Muscle of arm (tissue), 12 donors: ENCODE measurements around the gene TBX10. TPM values are rescaled to one million over a fixed set of nuclear protein-coding genes. Genes with fewer than 3 reads are reported as not detected.

Source experiments
- polyA plus RNA-seq, 12 donors: library from polyadenylated mRNA; unstranded; fragments of 120-200 nt; gene quantifications; one replicate each; pipeline ENCODE4 v1.2.1, GENCODE V29; 2013; ENCODE audit not compliant: insufficient read length in 12 of 12

The TBX10 gene
- polyA plus RNA-seq, 12 donors: not detected

Other genes starting within 250 kb of the TBX10 start
- gene RAD9A, start 247.8 kb downstream of the TBX10 start, polyA plus RNA-seq: 10 to 100 TPM in 3 of 12 donors, 1 to 10 TPM in 8, not detected in 1; 6.6 to 34.1 (median 8.0) TPM
- gene PPP1CA, start 237.9 kb downstream of the TBX10 start, polyA plus RNA-seq: 100 to 1,000 TPM in 8 of 12 donors, 10 to 100 TPM in 3, not detected in 1; 92.1 to 180 (median 109) TPM
- gene TBC1D10C, start 235.7 kb downstream of the TBX10 start, polyA plus RNA-seq: 1 to 10 TPM in 11 of 12 donors, not detected in 1; 2.1 to 9.2 (median 4.4) TPM
- gene CARNS1, start 224.1 kb downstream of the TBX10 start, polyA plus RNA-seq: 10 to 100 TPM in 11 of 12 donors, not detected in 1; 23.9 to 76.7 (median 53.6) TPM
- gene RPS6KB2, start 211.3 kb downstream of the TBX10 start, polyA plus RNA-seq: 10 to 100 TPM in 11 of 12 donors, not detected in 1; 29.4 to 60.0 (median 32.1) TPM
- 1 to 10 TPM in 4 of 12 donors, under 1 TPM in 6, not detected in 2; 0.50 to 7.2 (median 0.84) TPM for gene PTPRCAP, start 202.1 kb downstream of the TBX10 start, polyA plus RNA-seq
- 10 to 100 TPM in 11 of 12 donors, not detected in 1; 20.0 to 56.3 (median 24.2) TPM for gene CORO1B, start 196.3 kb downstream of the TBX10 start, polyA plus RNA-seq
- gene GPR152, start 187.0 kb downstream of the TBX10 start, polyA plus RNA-seq: not detected
- 1 to 10 TPM in 5 of 12 donors, under 1 TPM in 5, not detected in 2; 0.41 to 1.7 (median 1.0) TPM for gene CABP4, start 184.4 kb downstream of the TBX10 start, polyA plus RNA-seq
- gene TMEM134, start 170.5 kb downstream of the TBX10 start, polyA plus RNA-seq: 10 to 100 TPM in 11 of 12 donors, not detected in 1; 35.2 to 73.5 (median 46.2) TPM
- gene AIP, start 156.7 kb downstream of the TBX10 start, polyA plus RNA-seq: 10 to 100 TPM in 11 of 12 donors, not detected in 1; 33.7 to 50.2 (median 41.7) TPM
- gene PITPNM1, start 134.4 kb downstream of the TBX10 start, polyA plus RNA-seq: 10 to 100 TPM in 2 of 12 donors, 1 to 10 TPM in 9, not detected in 1; 4.7 to 52.6 (median 6.4) TPM
- 10 to 100 TPM in 11 of 12 donors, not detected in 1; 12.7 to 27.8 (median 16.3) TPM for gene CDK2AP2, start 131.6 kb downstream of the TBX10 start, polyA plus RNA-seq
- not detected for gene CABP2, start 116.3 kb downstream of the TBX10 start, polyA plus RNA-seq
- 100 to 1,000 TPM in 11 of 12 donors, not detected in 1; 195 to 377 (median 251) TPM for gene GSTP1, start 56.0 kb downstream of the TBX10 start, polyA plus RNA-seq
- gene NDUFV1, start 32.8 kb downstream of the TBX10 start, polyA plus RNA-seq: 100 to 1,000 TPM in 10 of 12 donors, 10 to 100 TPM in 1, not detected in 1; 99.7 to 247 (median 131) TPM
- gene NUDT8, start 9.8 kb downstream of the TBX10 start, polyA plus RNA-seq: 1 to 10 TPM in 10 of 12 donors, not detected in 2; 1.9 to 4.0 (median 3.2) TPM
- under 1 TPM in 10 of 12 donors, not detected in 2; 0.13 to 0.72 (median 0.21) TPM for gene ACY3, start 11.0 kb upstream of the TBX10 start, polyA plus RNA-seq
- 10 to 100 TPM in 2 of 12 donors, 1 to 10 TPM in 1, under 1 TPM in 1, not detected in 8; 0.25 to 36.7 (median 8.2) TPM for gene ALDH3B2, start 34.9 kb upstream of the TBX10 start, polyA plus RNA-seq